Subcutaneous preadipocyte (primary cell): ENCODE results near the gene NVL. TPM values are rescaled to one million over a fixed set of nuclear protein-coding genes. Genes with fewer than 3 reads are reported as not detected.

Experiments
- small RNA-seq: library from RNA; depleted of rRNA; stranded (forward); fragments of <200 nt; gene quantifications from one replicate; pipeline ENCODE3, GENCODE V24; 2012
- total RNA-seq: library from RNA; depleted of rRNA; stranded (reverse); fragments of >200 nt; gene quantifications from 2 replicates; pipeline ENCODE4 v1.2.3, GENCODE V29; 2012

The NVL gene
- 21.7 and 25.6 TPM in 2 replicates for total RNA-seq

DNA sequence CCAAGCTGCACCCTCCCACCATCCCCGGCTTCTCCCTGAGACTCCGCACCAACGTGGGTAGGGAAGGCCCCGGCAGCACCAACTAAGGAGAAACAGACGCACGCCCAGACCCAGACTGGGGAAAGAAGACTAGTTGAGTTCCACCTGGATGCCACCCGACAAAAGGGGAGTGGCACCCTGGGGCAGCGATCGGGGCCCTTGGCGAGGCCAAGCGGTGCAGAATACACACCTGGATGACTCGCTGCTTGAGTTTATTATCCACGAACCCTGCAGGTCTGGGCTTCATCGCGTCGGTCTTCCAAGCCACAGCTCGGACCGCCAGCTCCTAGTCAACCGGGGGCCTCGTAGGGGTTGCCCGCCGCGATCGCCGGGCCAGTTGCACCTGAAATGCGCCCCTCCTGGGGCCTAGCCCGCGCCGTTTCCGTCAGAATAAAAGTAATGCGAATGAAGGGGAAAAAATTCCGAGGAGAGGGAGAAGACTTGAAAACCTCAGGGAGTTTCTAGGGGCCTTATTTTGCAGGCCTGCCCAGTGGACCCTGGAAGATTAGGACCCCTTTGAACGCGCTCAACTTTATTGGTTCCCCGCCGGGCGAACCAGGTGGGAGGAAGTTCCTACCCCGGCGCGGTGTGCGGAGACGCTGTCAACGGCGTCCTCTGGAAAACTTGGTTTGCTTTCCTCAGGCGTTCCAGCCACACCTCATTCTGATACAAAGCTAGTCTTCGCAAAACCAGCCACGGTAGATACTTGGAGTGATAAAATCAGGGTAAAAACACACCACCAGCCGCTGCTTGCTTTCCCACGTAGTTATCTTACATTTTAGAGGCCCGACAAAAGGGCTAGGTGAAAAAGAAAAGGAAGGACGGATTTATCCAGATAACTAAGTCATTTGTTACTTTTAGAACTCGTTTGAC lies at the start of gene NVL:
NVL (minus strand) TSS at position 331 of the 912 bp plus-strand sequence; CDS start at position 286, 45 bp downstream.

DNA sequence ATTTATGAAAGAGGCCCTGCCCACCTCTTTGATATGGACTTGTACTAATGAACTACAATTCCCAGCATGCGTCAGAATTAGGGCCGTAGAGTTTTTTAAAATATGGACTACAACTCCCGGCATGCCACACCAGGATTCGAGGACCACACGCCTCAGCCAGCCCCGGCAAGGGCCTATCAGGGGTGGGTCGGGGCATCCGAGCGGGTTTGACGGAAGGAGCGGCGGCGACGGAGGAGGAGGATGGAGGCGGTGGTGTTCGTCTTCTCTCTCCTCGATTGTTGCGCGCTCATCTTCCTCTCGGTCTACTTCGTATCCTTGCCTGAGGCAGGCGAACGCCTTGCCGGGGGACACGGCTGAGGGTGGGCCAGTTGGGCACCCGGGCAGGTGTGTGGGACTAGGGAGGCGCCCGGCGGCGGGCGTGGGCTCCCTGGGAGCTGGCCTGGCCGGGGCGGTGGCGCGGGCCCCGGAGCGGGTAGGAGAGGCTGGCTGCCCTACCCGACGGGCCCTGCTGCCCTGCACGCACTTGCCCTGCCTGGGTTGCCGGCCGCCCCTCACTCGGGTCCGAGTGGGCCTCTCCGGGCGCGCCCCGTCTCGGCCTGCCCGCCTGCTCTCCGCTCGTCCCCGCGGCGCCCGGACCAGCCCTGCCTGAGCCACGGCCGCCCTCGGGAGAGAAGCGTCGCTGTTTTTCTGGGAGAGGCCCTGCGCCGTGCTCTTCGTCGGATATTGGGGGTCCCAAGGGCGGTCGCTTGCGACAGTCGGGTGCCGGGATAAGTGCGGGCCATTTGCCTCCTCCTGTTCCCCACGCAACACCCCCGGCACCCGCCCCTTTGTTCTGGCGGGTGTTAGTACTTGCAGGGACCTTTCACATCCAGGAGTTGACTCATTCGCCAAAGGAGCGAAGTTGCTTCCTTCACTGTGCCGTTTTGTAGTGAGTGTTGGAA lies 27.0 kb upstream of the NVL start, which contains the start of gene CNIH4:
CNIH4 (plus strand) TSS at position 195 of the 941 bp plus-strand sequence; CDS start at position 241, 46 bp downstream.

DNA sequence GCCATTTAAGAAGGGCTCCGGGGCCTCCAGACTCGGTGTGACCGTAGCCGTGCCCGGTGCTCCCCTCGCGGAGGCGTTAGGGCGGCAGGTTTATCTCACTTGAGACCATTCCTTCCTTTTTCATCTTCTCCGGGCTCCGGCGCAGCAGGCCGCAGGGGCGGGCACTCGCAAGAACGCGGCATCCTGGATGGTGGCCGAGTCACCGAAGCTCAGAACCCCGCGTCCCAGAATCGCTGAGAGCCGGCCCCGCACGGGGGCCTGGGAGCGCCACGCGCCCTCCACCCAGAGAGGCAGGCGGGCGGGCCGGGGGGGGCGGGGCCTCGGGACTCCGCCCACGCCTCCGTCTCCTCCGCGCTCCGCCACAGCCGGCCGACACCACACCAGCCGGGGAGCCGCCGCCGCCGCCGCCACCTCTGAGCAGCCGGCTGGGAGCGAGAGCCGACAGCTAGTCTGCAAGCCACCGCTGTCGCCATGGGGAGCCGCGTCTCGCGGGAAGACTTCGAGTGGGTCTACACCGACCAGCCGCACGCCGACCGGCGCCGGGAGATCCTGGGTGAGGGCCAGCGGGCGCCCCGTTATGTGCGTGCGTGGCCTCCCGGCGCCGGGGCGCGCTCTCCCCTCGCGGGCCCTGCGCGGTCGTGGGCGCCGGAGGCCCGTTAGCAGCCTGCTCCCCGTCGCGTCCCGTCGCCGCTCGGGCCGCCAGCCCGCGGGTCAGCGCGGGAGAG lies 146.9 kb downstream of the NVL start, which contains the start of gene DEGS1:
DEGS1 (plus strand) TSS at position 375 of the 725 bp plus-strand sequence; CDS start at position 472, 97 bp downstream.

Small RNA genes within 50 kb of the gene (small RNA-seq; reads per million reads assigned to genes)
- gene MIR320B2 (not detected), gene RF00139 (not detected), gene RNU6-1008P (not detected)

Other genes with a start within 250 kb of the NVL start
- 24.6 and 33.4 TPM in 2 replicates for gene FBXO28, start 216.1 kb downstream of the NVL start, total RNA-seq
- gene DEGS1, start 146.9 kb downstream of the NVL start, total RNA-seq: 59.4 and 69.8 TPM in 2 replicates
- gene CNIH4, start 26.7 kb upstream of the NVL start, total RNA-seq: 43.0 and 74.6 TPM in 2 replicates
- 53.3 and 53.4 TPM in 2 replicates for gene WDR26, start 104.6 kb upstream of the NVL start, total RNA-seq